Lower leg skin (tissue), 3 donors: Measurements from ENCODE around the gene BLOC1S3.

Experiments
- POLR2A ChIP-seq, 2 donors: fragments of 450-650 bp; IDR thresholded peaks; one replicate each; pipeline ENCODE4 v1.6.1; 2016 to 2017; ENCODE audit warnings: antibody characterized with exemption in 2 of 2, mild to moderate bottlenecking in 1 of 2, moderate library complexity in 1 of 2
- TF ChIP-seq, protein P1 (sequence below), 3 donors: fragments of 450-650 bp; IDR thresholded peaks; one replicate each; pipeline ENCODE4 v1.5.1; 2016; ENCODE audit warnings: antibody characterized with exemption in 3 of 3, mild to moderate bottlenecking in 3 of 3, moderate library complexity in 2 of 3

DNA sequence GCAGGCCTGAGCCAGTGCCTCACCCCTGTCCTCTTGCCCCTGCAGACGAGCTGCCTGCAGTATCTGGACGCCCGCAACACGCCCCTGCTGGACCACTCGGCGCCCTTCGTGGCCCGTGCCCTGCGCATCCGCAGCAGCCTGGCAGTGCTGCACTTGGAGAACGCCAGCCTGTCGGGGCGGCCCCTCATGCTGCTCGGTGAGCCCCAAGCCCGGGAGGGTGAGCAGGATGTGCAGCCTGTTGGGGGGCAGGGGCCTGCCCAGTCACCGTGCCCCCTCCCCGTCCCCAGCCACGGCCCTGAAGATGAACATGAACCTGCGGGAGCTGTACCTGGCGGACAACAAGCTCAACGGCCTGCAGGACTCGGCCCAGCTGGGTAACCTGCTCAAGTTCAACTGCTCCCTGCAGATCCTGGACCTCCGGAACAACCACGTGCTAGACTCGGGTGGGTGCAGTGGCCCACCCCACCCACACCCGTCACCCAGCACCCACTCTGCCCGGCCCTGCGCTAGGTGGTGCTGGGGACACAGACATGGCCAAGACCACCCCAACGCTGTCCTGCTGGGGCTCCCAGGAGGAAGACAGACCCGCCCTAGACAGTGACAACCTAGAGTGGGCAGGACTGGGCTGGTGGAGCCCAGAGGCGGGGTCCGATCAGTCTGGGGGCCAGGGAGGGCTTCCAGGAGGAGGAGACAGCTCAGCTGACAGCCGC lies 36.4 kb upstream of the BLOC1S3 start:
- TF ChIP-seq POLR2A (IDR thresholded peaks at IDR 0.05) = no peak
- TF ChIP-seq, protein P1, sequence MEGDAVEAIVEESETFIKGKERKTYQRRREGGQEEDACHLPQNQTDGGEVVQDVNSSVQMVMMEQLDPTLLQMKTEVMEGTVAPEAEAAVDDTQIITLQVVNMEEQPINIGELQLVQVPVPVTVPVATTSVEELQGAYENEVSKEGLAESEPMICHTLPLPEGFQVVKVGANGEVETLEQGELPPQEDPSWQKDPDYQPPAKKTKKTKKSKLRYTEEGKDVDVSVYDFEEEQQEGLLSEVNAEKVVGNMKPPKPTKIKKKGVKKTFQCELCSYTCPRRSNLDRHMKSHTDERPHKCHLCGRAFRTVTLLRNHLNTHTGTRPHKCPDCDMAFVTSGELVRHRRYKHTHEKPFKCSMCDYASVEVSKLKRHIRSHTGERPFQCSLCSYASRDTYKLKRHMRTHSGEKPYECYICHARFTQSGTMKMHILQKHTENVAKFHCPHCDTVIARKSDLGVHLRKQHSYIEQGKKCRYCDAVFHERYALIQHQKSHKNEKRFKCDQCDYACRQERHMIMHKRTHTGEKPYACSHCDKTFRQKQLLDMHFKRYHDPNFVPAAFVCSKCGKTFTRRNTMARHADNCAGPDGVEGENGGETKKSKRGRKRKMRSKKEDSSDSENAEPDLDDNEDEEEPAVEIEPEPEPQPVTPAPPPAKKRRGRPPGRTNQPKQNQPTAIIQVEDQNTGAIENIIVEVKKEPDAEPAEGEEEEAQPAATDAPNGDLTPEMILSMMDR (IDR thresholded peaks at IDR 0.05) = no peak
